A673 (cell line): ENCODE data around the gene CCDC80. TPM values are rescaled to one million over a fixed set of nuclear protein-coding genes. Genes with fewer than 3 reads are reported as not detected.

ENCODE experiments used
- BruUV-seq: library from RNA; stranded (reverse); fragments of 400-500 nt; replicated peaks from 2 replicates; lab custom pipeline; 2021; lab: Mats Ljungman, UMichigan
- CTCF ChIA-PET: fragments of 300-600 bp; sonication (Branson Sonifier 250); formaldehyde crosslinking; loops from one replicate; lab custom pipeline; 2022; ENCODE audit warnings: antibody characterized with exemption; lab: Charles Lee
- POLR2A ChIA-PET: fragments of 300-600 bp; sonication (Branson Sonifier 250); formaldehyde crosslinking; loops from one replicate; lab custom pipeline; 2022; ENCODE audit warnings: antibody characterized with exemption; ENCODE audit not compliant: low non-redundant PET; lab: Charles Lee
- DNase-seq: peaks from one replicate; pipeline ENCODE4 v3.0.0-alpha.2; 2015; ENCODE audit warnings: low spot score
- H3K27ac ChIP-seq: fragments of 200-600 bp; sonication (generic); 2 replicates; pipeline ENCODE4 v1.5.1; 2016; ENCODE audit warnings: mixed run types, low read depth, mild to moderate bottlenecking, mixed read lengths, antibody characterized with exemption, low read length; ENCODE audit not compliant: poor library complexity, severe bottlenecking
- H3K27me3 ChIP-seq: fragments of 200-600 bp; sonication (generic); replicated peaks from 2 replicates; pipeline ENCODE4 v1.6.1; 2017; ENCODE audit warnings: mixed run types, low read depth, mild to moderate bottlenecking, mixed read lengths, antibody characterized with exemption, low read length; ENCODE audit not compliant: insufficient read depth, poor library complexity
- H3K36me3 ChIP-seq: fragments of 200-600 bp; sonication (generic); 2 replicates; pipeline ENCODE4 v1.6.1; 2016; ENCODE audit warnings: mixed run types, mild to moderate bottlenecking, mixed read lengths, antibody characterized with exemption, low read length; ENCODE audit not compliant: insufficient read depth, poor library complexity, severe bottlenecking
- H3K4me1 ChIP-seq: fragments of 200-600 bp; sonication (generic); 2 replicates; pipeline ENCODE4 v1.6.1; 2017; ENCODE audit warnings: mixed run types, mild to moderate bottlenecking, mixed read lengths, antibody characterized with exemption, low read length; ENCODE audit not compliant: insufficient read depth, poor library complexity, severe bottlenecking
- H3K4me3 ChIP-seq: fragments of 200-600 bp; sonication (generic); 2 replicates; pipeline ENCODE4 v1.5.1; 2016; ENCODE audit warnings: low read depth, mixed run types, mild to moderate bottlenecking, mixed read lengths, low read length; ENCODE audit not compliant: poor library complexity, severe bottlenecking
- H3K9me3 ChIP-seq: fragments of 200-600 bp; sonication (generic); 2 replicates; pipeline ENCODE4 v1.6.1; 2016; ENCODE audit warnings: mixed run types, low read depth, mild to moderate bottlenecking, mixed read lengths, antibody characterized with exemption, low read length; ENCODE audit not compliant: poor library complexity, severe bottlenecking
- EZH2 ChIP-seq: fragments of 200-600 bp; sonication (generic); IDR thresholded peaks from 2 replicates; pipeline ENCODE4 v1.6.1; 2017; ENCODE audit warnings: borderline replicate concordance, low read depth, mild to moderate bottlenecking, mixed read lengths, antibody characterized with exemption, low read length; ENCODE audit not compliant: poor library complexity, severe bottlenecking
- intact Hi-C: fragments of 100-400 bp; cut with micrococcal nuclease; formaldehyde crosslinking; loops from one replicate; pipeline ENCODE4 v1.10.0; 2022; ENCODE audit not compliant: unreplicated experiment
- total RNA-seq: library from RNA; stranded (reverse); gene quantifications from 2 replicates; pipeline ENCODE4 v1.2.3, GENCODE V29; 2021
- TF ChIP-seq, protein P1 (sequence below): fragments of 300-800, 200-600 bp; sonication (generic); conservative IDR thresholded peaks from 2 replicates; pipeline ENCODE4 v1.5.1; 2017; ENCODE audit warnings: low read depth, mild to moderate bottlenecking, antibody characterized with exemption, low read length, moderate library complexity, mixed read lengths

CCDC80 gene
- total RNA-seq, 1 experiment from 2014 or later = 4.7 TPM

DNA sequence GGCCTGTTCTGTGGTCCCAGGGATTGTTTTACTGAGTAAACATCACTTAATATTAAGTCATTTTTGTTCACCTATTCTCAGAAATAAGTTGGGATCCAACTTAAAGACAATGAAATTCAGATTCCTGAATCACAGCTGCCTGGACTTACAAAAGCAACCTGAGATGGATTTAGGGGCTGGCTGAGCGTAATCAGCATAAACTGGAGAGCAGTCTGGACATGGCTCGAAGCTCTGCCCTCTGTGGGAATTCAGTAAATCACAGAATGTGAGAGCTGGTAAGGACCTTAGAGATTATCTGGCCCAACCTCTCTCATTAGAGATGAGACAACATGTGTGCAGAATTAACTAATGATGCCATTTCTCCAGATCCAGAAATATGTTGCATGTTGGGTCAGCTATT, 23.7 kb downstream of the CCDC80 start:
- no peaks in the 10 kb centered on the region for H3K27me3 ChIP-seq
- H3K36me3 ChIP-seq = no peaks in the 10 kb centered on the region
- BruUV-seq = no TSS peak
- no peak for TF ChIP-seq EZH2
- TF ChIP-seq, protein P1, sequence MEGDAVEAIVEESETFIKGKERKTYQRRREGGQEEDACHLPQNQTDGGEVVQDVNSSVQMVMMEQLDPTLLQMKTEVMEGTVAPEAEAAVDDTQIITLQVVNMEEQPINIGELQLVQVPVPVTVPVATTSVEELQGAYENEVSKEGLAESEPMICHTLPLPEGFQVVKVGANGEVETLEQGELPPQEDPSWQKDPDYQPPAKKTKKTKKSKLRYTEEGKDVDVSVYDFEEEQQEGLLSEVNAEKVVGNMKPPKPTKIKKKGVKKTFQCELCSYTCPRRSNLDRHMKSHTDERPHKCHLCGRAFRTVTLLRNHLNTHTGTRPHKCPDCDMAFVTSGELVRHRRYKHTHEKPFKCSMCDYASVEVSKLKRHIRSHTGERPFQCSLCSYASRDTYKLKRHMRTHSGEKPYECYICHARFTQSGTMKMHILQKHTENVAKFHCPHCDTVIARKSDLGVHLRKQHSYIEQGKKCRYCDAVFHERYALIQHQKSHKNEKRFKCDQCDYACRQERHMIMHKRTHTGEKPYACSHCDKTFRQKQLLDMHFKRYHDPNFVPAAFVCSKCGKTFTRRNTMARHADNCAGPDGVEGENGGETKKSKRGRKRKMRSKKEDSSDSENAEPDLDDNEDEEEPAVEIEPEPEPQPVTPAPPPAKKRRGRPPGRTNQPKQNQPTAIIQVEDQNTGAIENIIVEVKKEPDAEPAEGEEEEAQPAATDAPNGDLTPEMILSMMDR = no peak
- CTCF ChIA-PET = no interaction called here
- intact Hi-C loops = no loop called here
- H3K4me3 ChIP-seq = no peak overlapping the region
- no peaks in the 10 kb centered on the region for H3K9me3 ChIP-seq
- H3K27ac ChIP-seq = no peak overlapping the region
- no peak for DNase-seq
- peaks cover 8% of the 10 kb centered on the region for H3K4me1 ChIP-seq
- POLR2A ChIA-PET = no interaction called here

DNA sequence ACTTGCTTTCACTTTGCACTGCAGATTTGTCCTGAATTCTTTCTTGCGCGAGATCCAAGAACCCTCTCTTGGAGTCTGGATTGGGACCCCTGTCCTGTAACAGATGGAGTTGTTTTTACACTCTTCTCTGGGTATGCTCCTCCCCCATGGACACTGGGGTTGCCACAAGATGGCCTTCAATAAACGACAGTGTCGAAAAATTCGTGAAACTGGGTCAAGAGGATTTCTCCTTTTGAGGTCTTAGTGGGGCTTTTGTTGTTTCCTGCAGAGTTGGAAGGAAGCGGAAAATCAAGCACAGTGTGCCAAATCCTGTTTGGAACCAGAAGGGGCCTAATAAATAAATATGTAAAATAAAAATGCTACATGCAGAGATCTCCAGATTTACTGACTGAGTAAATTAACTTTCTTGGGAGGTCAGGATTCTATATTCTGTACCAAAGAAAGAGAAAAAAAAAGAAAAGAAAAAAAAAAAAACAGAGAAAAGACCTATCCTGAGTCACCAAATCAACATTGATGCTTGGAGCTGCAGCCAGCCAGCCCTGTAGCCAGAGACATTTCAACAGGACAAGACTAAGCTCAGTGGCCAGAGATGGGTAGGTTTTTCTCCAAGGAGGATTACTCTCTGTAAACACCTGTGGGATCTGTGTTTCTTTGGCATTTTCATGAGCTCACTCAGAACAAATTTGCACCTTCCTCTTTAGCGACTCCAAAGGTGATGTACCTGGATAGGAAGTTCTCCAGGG, 24.8 kb downstream of the CCDC80 start:
- no TSS peak for BruUV-seq
- H3K27me3 ChIP-seq = no peaks in the 10 kb centered on the region
- H3K4me3 ChIP-seq = no peak overlapping the region
- intact Hi-C loops = no loop called here
- no peaks in the 10 kb centered on the region for H3K9me3 ChIP-seq
- TF ChIP-seq, protein P1 = no peak
- TF ChIP-seq EZH2 = no peak
- peaks cover 8% of the 10 kb centered on the region for H3K4me1 ChIP-seq
- peak; percentile 43 for DNase-seq
- ChIA-PET POLR2A (no interaction called here), CTCF (no interaction called here)
- H3K27ac ChIP-seq = no peak overlapping the region
- no peaks in the 10 kb centered on the region for H3K36me3 ChIP-seq

DNA sequence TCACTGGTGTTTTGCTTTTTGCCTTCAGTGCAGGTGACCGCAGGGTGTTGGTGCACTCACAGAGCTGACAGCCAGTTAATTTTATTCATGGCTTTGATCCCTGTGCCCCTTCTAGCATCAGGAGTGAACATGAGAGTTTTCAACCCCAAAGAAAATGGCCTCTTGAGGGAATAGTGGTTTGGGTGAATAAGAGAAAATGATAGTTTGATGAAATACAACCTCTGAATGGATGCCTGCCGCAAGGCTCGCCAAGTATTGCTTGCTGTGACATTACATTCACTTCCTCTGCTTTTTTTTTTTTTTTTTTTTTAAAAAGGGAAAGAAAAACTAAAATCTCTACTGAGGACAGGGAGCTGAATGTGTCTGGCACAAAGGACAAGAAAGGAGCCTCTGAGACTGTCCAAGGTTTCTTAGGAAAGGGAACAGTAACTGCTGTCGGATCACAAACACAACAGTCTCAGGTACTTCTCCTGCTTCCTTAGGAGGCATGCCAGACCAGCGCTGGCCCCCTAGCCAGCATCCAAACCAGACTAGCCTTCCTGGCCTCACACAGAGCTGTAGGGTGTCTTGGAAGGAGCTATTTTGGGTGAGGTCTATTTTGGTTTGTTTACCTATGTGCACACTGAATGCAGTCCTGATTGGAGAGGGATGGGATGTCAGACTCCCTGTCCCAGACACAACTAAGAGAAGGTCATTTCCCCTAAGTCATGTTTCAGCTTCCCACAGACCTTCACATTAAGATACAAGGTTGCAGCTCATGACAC, 29.0 kb downstream of the CCDC80 start:
- ChIA-PET POLR2A (no interaction called here), CTCF (no interaction called here)
- no peak for DNase-seq
- no TSS peak for BruUV-seq
- TF ChIP-seq, protein P1 = no peak
- TF ChIP-seq EZH2 = no peak
- Histone ChIP-seq H3K27me3 (no peaks in the 10 kb centered on the region), H3K9me3 (no peaks in the 10 kb centered on the region), H3K36me3 (no peaks in the 10 kb centered on the region), H3K27ac (no peak overlapping the region), H3K4me3 (no peak overlapping the region), H3K4me1 (peaks cover 8% of the 10 kb centered on the region)
- intact Hi-C loops = no loop called here
